ENCODE measurements around the gene PCNT.

The PCNT gene

DNA sequence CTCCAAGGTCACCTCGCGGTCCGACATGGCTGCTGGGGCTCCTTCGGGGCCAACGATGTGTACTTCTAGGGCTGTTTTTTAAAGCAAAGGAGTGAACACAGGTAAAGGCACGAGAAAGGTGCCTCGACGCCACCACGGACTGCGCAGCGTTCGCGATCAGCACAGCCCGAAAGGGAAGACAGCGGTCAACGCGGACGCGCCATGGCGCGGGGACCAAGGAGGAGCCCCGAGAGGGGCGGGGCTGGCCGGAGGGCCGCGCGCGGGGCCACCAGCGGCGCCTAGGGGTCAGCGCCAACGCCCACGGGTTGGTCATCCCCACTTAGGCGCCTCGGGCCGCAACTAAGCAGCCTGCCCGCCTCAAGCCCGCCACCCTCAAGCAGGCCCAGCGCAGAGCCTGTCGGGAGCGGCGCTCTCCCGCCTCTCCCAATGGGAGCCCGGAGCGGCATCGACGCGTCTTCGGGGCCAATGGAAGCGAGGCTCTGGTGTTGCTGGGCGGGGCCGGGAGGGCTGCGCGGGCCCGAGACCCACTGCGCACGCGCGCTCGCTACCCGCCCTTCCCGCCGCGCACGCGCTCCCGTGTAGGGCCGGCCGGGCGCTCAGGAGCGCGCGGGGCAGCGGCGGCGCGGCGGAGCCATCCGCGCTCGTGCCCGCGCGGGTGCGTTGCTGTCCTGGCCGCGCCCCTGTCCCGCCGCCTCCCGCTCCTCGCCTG, 134.5 kb downstream of the PCNT start, which contains the start of gene DIP2A (continued):
- TF ChIP-seq, protein P1, sequence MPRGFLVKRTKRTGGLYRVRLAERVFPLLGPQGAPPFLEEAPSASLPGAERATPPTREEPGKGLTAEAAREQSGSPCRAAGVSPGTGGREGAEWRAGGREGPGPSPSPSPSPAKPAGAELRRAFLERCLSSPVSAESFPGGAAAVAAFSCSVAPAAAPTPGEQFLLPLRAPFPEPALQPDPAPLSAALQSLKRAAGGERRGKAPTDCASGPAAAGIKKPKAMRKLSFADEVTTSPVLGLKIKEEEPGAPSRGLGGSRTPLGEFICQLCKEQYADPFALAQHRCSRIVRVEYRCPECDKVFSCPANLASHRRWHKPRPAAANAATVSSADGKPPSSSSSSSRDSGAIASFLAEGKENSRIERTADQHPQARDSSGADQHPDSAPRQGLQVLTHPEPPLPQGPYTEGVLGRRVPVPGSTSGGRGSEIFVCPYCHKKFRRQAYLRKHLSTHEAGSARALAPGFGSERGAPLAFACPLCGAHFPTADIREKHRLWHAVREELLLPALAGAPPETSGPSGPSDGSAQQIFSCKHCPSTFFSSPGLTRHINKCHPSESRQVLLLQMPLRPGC (tag by site-specific recombination; IDR thresholded peaks at IDR 0.05): 0 out of 2 replicates have a peak, but pooled peaks have one; percentile 47
- TF ChIP-seq BCL11B (tag by site-specific recombination; IDR thresholded peaks at IDR 0.05; ENCODE audit: low read depth): no peak
- TF ChIP-seq, protein P2, sequence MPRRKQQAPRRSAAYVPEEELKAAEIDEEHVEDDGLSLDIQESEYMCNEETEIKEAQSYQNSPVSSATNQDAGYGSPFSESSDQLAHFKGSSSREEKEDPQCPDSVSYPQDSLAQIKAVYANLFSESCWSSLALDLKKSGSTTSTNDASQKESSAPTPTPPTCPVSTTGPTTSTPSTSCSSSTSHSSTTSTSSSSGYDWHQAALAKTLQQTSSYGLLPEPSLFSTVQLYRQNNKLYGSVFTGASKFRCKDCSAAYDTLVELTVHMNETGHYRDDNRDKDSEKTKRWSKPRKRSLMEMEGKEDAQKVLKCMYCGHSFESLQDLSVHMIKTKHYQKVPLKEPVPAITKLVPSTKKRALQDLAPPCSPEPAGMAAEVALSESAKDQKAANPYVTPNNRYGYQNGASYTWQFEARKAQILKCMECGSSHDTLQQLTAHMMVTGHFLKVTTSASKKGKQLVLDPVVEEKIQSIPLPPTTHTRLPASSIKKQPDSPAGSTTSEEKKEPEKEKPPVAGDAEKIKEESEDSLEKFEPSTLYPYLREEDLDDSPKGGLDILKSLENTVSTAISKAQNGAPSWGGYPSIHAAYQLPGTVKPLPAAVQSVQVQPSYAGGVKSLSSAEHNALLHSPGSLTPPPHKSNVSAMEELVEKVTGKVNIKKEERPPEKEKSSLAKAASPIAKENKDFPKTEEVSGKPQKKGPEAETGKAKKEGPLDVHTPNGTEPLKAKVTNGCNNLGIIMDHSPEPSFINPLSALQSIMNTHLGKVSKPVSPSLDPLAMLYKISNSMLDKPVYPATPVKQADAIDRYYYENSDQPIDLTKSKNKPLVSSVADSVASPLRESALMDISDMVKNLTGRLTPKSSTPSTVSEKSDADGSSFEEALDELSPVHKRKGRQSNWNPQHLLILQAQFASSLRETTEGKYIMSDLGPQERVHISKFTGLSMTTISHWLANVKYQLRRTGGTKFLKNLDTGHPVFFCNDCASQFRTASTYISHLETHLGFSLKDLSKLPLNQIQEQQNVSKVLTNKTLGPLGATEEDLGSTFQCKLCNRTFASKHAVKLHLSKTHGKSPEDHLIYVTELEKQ (tag by site-specific recombination; IDR thresholded peaks at IDR 0.05; ENCODE audit: borderline replicate concordance): peak; percentile 47; the same call in 1 of the 2 replicates
- TF ChIP-seq, protein P3, sequence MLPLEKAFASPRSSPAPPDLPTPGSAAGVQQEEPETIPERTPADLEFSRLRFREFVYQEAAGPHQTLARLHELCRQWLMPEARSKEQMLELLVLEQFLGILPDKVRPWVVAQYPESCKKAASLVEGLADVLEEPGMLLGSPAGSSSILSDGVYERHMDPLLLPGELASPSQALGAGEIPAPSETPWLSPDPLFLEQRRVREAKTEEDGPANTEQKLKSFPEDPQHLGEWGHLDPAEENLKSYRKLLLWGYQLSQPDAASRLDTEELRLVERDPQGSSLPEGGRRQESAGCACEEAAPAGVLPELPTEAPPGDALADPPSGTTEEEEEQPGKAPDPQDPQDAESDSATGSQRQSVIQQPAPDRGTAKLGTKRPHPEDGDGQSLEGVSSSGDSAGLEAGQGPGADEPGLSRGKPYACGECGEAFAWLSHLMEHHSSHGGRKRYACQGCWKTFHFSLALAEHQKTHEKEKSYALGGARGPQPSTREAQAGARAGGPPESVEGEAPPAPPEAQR (tag by site-specific recombination; IDR thresholded peaks at IDR 0.05): no peak
- TF ChIP-seq, protein P4, sequence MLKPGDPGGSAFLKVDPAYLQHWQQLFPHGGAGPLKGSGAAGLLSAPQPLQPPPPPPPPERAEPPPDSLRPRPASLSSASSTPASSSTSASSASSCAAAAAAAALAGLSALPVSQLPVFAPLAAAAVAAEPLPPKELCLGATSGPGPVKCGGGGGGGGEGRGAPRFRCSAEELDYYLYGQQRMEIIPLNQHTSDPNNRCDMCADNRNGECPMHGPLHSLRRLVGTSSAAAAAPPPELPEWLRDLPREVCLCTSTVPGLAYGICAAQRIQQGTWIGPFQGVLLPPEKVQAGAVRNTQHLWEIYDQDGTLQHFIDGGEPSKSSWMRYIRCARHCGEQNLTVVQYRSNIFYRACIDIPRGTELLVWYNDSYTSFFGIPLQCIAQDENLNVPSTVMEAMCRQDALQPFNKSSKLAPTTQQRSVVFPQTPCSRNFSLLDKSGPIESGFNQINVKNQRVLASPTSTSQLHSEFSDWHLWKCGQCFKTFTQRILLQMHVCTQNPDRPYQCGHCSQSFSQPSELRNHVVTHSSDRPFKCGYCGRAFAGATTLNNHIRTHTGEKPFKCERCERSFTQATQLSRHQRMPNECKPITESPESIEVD (tag by site-specific recombination; IDR thresholded peaks at IDR 0.05): no peak
- TF ChIP-seq PRDM1 (tag by site-specific recombination; IDR thresholded peaks at IDR 0.05): no peak
- TF ChIP-seq ZNF544 (tag by site-specific recombination; IDR thresholded peaks at IDR 0.05): no peak
- no peak for TF ChIP-seq ZNF585B (tag by site-specific recombination; IDR thresholded peaks at IDR 0.05)
- no peak for TF ChIP-seq ZNF791 (tag by site-specific recombination; IDR thresholded peaks at IDR 0.05)
- TF ChIP-seq YY1 (tag by site-specific recombination; IDR thresholded peaks at IDR 0.05): peak; percentile 73
- no peak for TF ChIP-seq OSR2 (tag by site-specific recombination; IDR thresholded peaks at IDR 0.05)
- no peak for TF ChIP-seq ZBTB20 (tag by site-specific recombination; IDR thresholded peaks at IDR 0.05)
- TF ChIP-seq ZNF785 (tag by site-specific recombination; IDR thresholded peaks at IDR 0.05): no peak
- TF ChIP-seq, protein P5, sequence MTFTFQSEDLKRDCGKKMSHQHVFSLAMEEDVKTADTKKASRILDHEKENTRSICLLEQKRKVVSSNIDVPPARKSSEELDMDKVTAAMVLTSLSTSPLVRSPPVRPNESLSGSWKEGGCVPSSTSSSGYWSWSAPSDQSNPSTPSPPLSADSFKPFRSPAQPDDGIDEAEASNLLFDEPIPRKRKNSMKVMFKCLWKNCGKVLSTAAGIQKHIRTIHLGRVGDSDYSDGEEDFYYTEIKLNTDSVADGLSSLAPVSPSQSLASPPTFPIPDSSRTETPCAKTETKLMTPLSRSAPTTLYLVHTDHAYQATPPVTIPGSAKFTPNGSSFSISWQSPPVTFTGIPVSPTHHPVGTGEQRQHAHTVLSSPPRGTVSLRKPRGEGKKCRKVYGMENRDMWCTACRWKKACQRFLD (tag by site-specific recombination; IDR thresholded peaks at IDR 0.05): 0 out of 2 replicates have a peak, but pooled peaks have one; percentile 6
- TF ChIP-seq, protein P6, sequence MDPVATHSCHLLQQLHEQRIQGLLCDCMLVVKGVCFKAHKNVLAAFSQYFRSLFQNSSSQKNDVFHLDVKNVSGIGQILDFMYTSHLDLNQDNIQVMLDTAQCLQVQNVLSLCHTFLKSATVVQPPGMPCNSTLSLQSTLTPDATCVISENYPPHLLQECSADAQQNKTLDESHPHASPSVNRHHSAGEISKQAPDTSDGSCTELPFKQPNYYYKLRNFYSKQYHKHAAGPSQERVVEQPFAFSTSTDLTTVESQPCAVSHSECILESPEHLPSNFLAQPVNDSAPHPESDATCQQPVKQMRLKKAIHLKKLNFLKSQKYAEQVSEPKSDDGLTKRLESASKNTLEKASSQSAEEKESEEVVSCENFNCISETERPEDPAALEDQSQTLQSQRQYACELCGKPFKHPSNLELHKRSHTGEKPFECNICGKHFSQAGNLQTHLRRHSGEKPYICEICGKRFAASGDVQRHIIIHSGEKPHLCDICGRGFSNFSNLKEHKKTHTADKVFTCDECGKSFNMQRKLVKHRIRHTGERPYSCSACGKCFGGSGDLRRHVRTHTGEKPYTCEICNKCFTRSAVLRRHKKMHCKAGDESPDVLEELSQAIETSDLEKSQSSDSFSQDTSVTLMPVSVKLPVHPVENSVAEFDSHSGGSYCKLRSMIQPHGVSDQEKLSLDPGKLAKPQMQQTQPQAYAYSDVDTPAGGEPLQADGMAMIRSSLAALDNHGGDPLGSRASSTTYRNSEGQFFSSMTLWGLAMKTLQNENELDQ (tag by site-specific recombination; IDR thresholded peaks at IDR 0.05; ENCODE audit: low read depth): no peak
- TF ChIP-seq, protein P7, sequence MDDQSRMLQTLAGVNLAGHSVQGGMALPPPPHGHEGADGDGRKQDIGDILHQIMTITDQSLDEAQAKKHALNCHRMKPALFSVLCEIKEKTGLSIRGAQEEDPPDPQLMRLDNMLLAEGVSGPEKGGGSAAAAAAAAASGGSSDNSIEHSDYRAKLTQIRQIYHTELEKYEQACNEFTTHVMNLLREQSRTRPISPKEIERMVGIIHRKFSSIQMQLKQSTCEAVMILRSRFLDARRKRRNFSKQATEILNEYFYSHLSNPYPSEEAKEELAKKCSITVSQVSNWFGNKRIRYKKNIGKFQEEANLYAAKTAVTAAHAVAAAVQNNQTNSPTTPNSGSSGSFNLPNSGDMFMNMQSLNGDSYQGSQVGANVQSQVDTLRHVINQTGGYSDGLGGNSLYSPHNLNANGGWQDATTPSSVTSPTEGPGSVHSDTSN (CRISPR knock-in tag; IDR thresholded peaks at IDR 0.05): peak; percentile 16; the same call in 1 of the 2 replicates
- no peak for TF ChIP-seq ZNF416 (tag by site-specific recombination; IDR thresholded peaks at IDR 0.05)
- TF ChIP-seq, protein P8, sequence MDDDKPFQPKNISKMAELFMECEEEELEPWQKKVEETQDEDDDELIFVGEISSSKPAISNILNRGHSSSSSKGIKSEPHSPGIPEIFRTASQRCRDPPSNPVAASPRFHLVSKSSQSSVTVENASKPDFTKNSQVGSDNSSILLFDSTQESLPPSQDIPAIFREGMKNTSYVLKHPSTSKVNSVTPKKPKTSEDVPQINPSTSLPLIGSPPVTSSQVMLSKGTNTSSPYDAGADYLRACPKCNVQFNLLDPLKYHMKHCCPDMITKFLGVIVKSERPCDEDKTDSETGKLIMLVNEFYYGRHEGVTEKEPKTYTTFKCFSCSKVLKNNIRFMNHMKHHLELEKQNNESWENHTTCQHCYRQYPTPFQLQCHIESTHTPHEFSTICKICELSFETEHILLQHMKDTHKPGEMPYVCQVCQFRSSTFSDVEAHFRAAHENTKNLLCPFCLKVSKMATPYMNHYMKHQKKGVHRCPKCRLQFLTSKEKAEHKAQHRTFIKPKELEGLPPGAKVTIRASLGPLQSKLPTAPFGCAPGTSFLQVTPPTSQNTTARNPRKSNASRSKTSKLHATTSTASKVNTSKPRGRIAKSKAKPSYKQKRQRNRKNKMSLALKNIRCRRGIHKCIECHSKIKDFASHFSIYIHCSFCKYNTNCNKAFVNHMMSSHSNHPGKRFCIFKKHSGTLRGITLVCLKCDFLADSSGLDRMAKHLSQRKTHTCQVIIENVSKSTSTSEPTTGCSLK (tag by site-specific recombination; IDR thresholded peaks at IDR 0.05): no peak
- no peak for TF ChIP-seq ZNF292 (tag by site-specific recombination; IDR thresholded peaks at IDR 0.05; ENCODE audit: borderline replicate concordance, low read depth)
- no peak for TF ChIP-seq ZNF19 (tag by site-specific recombination; IDR thresholded peaks at IDR 0.05; ENCODE audit: low read depth)
- TF ChIP-seq, protein P9, sequence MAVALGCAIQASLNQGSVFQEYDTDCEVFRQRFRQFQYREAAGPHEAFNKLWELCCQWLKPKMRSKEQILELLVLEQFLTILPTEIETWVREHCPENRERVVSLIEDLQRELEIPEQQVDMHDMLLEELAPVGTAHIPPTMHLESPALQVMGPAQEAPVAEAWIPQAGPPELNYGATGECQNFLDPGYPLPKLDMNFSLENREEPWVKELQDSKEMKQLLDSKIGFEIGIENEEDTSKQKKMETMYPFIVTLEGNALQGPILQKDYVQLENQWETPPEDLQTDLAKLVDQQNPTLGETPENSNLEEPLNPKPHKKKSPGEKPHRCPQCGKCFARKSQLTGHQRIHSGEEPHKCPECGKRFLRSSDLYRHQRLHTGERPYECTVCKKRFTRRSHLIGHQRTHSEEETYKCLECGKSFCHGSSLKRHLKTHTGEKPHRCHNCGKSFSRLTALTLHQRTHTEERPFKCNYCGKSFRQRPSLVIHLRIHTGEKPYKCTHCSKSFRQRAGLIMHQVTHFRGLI (tag by site-specific recombination; IDR thresholded peaks at IDR 0.05): no peak

All from HEK293 (cell line).